Pancreas (tissue), 10 donors: ENCODE measurements around the gene CLASP1. TPM values are rescaled to one million over a fixed set of nuclear protein-coding genes. Genes with fewer than 3 reads are reported as not detected.

Experiments used
- ATAC-seq, 4 donors: fragments of 200-7000 bp; cut with Tn5 transposase; one replicate each; pipeline versions ENCODE4 v1.8.0 to v1.9.1; 2020; ENCODE audit warnings: mild to moderate bottlenecking in 4 of 4, moderate library complexity in 4 of 4
- DNase-seq, 6 donors: peaks; one replicate each; pipeline ENCODE4 v3.0.0-alpha.2; 2020
- FAIRE-seq: peaks from 2 replicates; lab custom pipeline; 2012; peaks lifted over from hg19 to GRCh38; lab: Jason Lieb, UNC
- H3K27ac ChIP-seq, 4 donors: fragments of 200-600 bp; sonication (generic); 1 replicate in 3 of 4; 2 replicates in 1 of 4; pipeline versions ENCODE4 v1.5.0 to v1.8.0; 2020
- H3K27me3 ChIP-seq, 4 donors: fragments of 200-600 bp; one replicate each; pipeline ENCODE4 v1.8.0; 2021
- H3K36me3 ChIP-seq, 3 donors: fragments of 200-600 bp; sonication (generic) in 1 of 3; one replicate each; pipeline versions ENCODE4 v1.5.0 to v1.8.0; 2020 to 2021
- H3K4me1 ChIP-seq, 3 donors: fragments of 200-600 bp; one replicate each; pipeline ENCODE4 v1.8.0; 2021
- H3K4me3 ChIP-seq, 4 donors: fragments of 200-600 bp; sonication (generic) in 2 of 4; one replicate each; pipeline versions ENCODE4 v1.5.0 to v1.8.0; 2020 to 2021
- H3K9me3 ChIP-seq, 4 donors: fragments of 200-600 bp; one replicate each; pipeline ENCODE4 v1.8.0; 2021
- CTCF ChIP-seq, 4 donors: fragments of 200-600 bp; sonication (generic) in 3 of 4; IDR thresholded peaks; one replicate each; pipeline versions ENCODE4 v1.5.0 to v1.8.0; 2021; ENCODE audit warnings: antibody characterized with exemption in 4 of 4
- WGBS, 2 donors: extraction: QIAGEN DNeasy Blood & Tissue Kit; methylation state at CpG; one replicate each; pipeline ENCODE4 v1.1.7; 2013; 5-methylcytosine and 5-hydroxymethylcytosine counted together
- intact Hi-C, 3 donors: fragments of 100-400 bp; cut with DNase I; formaldehyde crosslinking; loops; one replicate each; pipeline versions ENCODE4 v1.11.1 to v1.14.2; 2022
- polyA plus RNA-seq, 2 donors: library from polyadenylated mRNA; stranded (reverse); fragments of 200-250 nt; gene quantifications; one replicate each; pipeline ENCODE4 v1.2.3, GENCODE V29; 2013
- total RNA-seq, 6 donors: library from RNA; stranded (reverse); fragmentation: NEBNext Ultra II Directional in 4 of 6; extraction: Animal tissue kit (Norgen Biotek cat#: 25700) in 4 of 6; gene quantifications; one replicate each; pipeline versions ENCODE4 v1.2.1 to v1.2.4, GENCODE V29; 2021 to 2023
- donor health status: healthy with polysubstance abuse.
- donor health status: DM: no; HTN: no; CAD: no; lungs with moderate emphysema.
- donor health status: DM: no; HTN: no; CAD: no.
- donor health status: control.
- donor health status: control.
- donor health status: Bipolar disorder and iron deficiency.
- donor health status: DM: yes; HTN: yes; CAD: no.
- donor health status: DM: no; HTN: no; CAD: no.
- donor health status: DM: no; HTN: no; CAD: no.
- donor health status: DM: yes; HTN: yes; CAD: no.

The CLASP1 gene
- total and polyA plus RNA-seq, 8 donors: 8.9 to 34.5 (median 21.3) TPM

- ATAC-seq: no peak
- no peak for DNase-seq
- H3K36me3 ChIP-seq: no peaks in the 10 kb centered on the region
- TF ChIP-seq CTCF (IDR thresholded peaks at IDR 0.05): no peak
- WGBS, 2 donors: 93 to 94% methylated on average over 3 of the region's 3 CpGs
- no peaks in the 10 kb centered on the region for H3K27me3 ChIP-seq
- H3K27ac ChIP-seq: no peak overlapping the region
- no peak for FAIRE-seq
- peaks cover 0 to 15% (median 9%) of the 10 kb centered on the region in 3 donors for H3K4me1 ChIP-seq
- no peaks in the 10 kb centered on the region for H3K9me3 ChIP-seq
- intact Hi-C loops: loop anchor here in 1 of 3 donors (5.0 kb wide), 1 partner anchor 36 kb away; no protein-coding TSS in a partner anchor
- H3K4me3 ChIP-seq: no peak overlapping the region
Observed at GRCh38 chr2:121638333-121638732, 10.9 kb downstream of the CLASP1 start.

- FAIRE-seq (no peak), ATAC-seq (no peak)
- 14 to 15% methylated on average over 1 of the region's 1 CpG for WGBS, 2 donors
Observed at GRCh38 chr2:121635371-121635770, 13.9 kb downstream of the CLASP1 start.

GRCh38 chr2:121634354-121635307 lies 14.6 kb downstream of the CLASP1 start:
- Histone ChIP-seq H3K36me3 (no peaks in the 10 kb centered on the region), H3K9me3 (no peaks in the 10 kb centered on the region), H3K4me3 (no peak overlapping the region), H3K27me3 (no peaks in the 10 kb centered on the region), H3K27ac (no peak overlapping the region), H3K4me1 (peaks cover 0 to 15% (median 9%) of the 10 kb centered on the region in 3 donors)
- TF ChIP-seq CTCF (IDR thresholded peaks at IDR 0.05): no peak
- intact Hi-C loops: loop anchor here in 1 of 3 donors (5.0 kb wide), 1 partner anchor 32 kb away; no protein-coding TSS in a partner anchor
- ATAC-seq: peak in 2 of 4 donors; percentile 18 to 22
- 39 to 46% methylated on average over 6 of the region's 6 CpGs for WGBS, 2 donors
- DNase-seq: no peak
- no peak for FAIRE-seq

More at GRCh38 chr2:121635371-121635770, 13.9 kb downstream of the CLASP1 start:
- Histone ChIP-seq H3K27me3 (no peaks in the 10 kb centered on the region), H3K27ac (no peak overlapping the region), H3K4me3 (no peak overlapping the region), H3K9me3 (no peaks in the 10 kb centered on the region), H3K36me3 (no peaks in the 10 kb centered on the region), H3K4me1 (peaks cover 0 to 15% (median 9%) of the 10 kb centered on the region in 3 donors)
- no peak for DNase-seq
- TF ChIP-seq CTCF (IDR thresholded peaks at IDR 0.05): no peak
- intact Hi-C loops: loop anchor here in 1 of 3 donors (5.0 kb wide), 1 partner anchor 33 kb away; no protein-coding TSS in a partner anchor

GRCh38 chr2:121633463-121633862 lies 15.8 kb downstream of the CLASP1 start:
- TF ChIP-seq CTCF (IDR thresholded peaks at IDR 0.05): no peak
- Histone ChIP-seq H3K36me3 (no peaks in the 10 kb centered on the region), H3K4me1 (peaks cover 0 to 15% (median 9%) of the 10 kb centered on the region in 3 donors), H3K9me3 (no peaks in the 10 kb centered on the region), H3K4me3 (no peak overlapping the region), H3K27ac (no peak overlapping the region), H3K27me3 (no peaks in the 10 kb centered on the region)
- 76 to 81% methylated on average over 4 of the region's 4 CpGs for WGBS, 2 donors
- FAIRE-seq (no peak), ATAC-seq (no peak), DNase-seq (no peak)
- intact Hi-C loops: no loop called here
